GM23248 (cell line): Measurements from ENCODE around the gene SEMA5A. TPM values are rescaled to one million over a fixed set of nuclear protein-coding genes. Genes with fewer than 3 reads are reported as not detected.

ENCODE experiments used
- DNase-seq: peaks from one replicate; pipeline ENCODE4 v3.0.0-alpha.2; 2015
- H2AFZ ChIP-seq: fragments of 200-600 bp; sonication (generic); 2 replicates; pipeline ENCODE4 v1.6.1; 2016; ENCODE audit warnings: antibody characterized with exemption
- H3F3A ChIP-seq: fragments of 200-600 bp; sonication (generic); 2 replicates; pipeline ENCODE4 v1.6.1; 2016; ENCODE audit warnings: mild to moderate bottlenecking, antibody characterized with exemption, mixed run types; ENCODE audit not compliant: insufficient read depth
- H3K27ac ChIP-seq: fragments of 200-600 bp; sonication (generic); 2 replicates; pipeline ENCODE4 v1.5.1; 2016; ENCODE audit warnings: mild to moderate bottlenecking
- H3K27me3 ChIP-seq: fragments of 200-600 bp; sonication (generic); replicated peaks from 2 replicates; pipeline ENCODE4 v1.6.1; 2016; ENCODE audit warnings: mild to moderate bottlenecking; ENCODE audit not compliant: insufficient read depth
- H3K36me3 ChIP-seq: fragments of 200-600 bp; sonication (generic); 2 replicates; pipeline ENCODE4 v1.6.1; 2016; ENCODE audit warnings: low read depth, mild to moderate bottlenecking
- H3K4me1 ChIP-seq: fragments of 200-600 bp; sonication (generic); 2 replicates; pipeline ENCODE4 v1.6.1; 2016; ENCODE audit warnings: mild to moderate bottlenecking; ENCODE audit not compliant: insufficient read depth
- H3K4me2 ChIP-seq: fragments of 200-600 bp; sonication (generic); one replicate; pipeline ENCODE4 v1.6.1; 2016; ENCODE audit warnings: mild to moderate bottlenecking; ENCODE audit not compliant: unreplicated experiment
- H3K4me3 ChIP-seq: fragments of 200-600 bp; sonication (generic); 2 replicates; pipeline ENCODE4 v1.5.1; 2016; ENCODE audit warnings: mild to moderate bottlenecking
- H3K79me2 ChIP-seq: fragments of 200-600 bp; sonication (generic); 2 replicates; pipeline ENCODE4 v1.6.1; 2016; ENCODE audit warnings: mild to moderate bottlenecking; ENCODE audit not compliant: insufficient read depth
- H3K9ac ChIP-seq: fragments of 200-600 bp; sonication (generic); 2 replicates; pipeline ENCODE4 v1.6.1; 2016; ENCODE audit warnings: mild to moderate bottlenecking
- H3K9me2 ChIP-seq: fragments of 200-600 bp; sonication (generic); 2 replicates; pipeline ENCODE4 v1.6.1; 2016; ENCODE audit warnings: mixed run types, mild to moderate bottlenecking, moderate library complexity; ENCODE audit not compliant: insufficient read depth
- H3K9me3 ChIP-seq: fragments of 200-600 bp; sonication (generic); one replicate; pipeline ENCODE4 v1.6.1; 2017; ENCODE audit warnings: low read depth
- H4K20me1 ChIP-seq: fragments of 200-600 bp; sonication (generic); 2 replicates; pipeline ENCODE4 v1.6.0; 2016; ENCODE audit not compliant: insufficient read depth
- EZH2 ChIP-seq: fragments of 200-600 bp; sonication (generic); IDR thresholded peaks from 2 replicates; pipeline ENCODE4 v1.6.1; 2018; ENCODE audit warnings: antibody characterized with exemption, mild to moderate bottlenecking; ENCODE audit not compliant: insufficient read depth, poor library complexity, severe bottlenecking
- EZH2phosphoT487 ChIP-seq: fragments of 200-600 bp; sonication (generic); IDR thresholded peaks from 2 replicates; pipeline ENCODE4 v1.6.1; 2018; ENCODE audit warnings: antibody characterized with exemption, moderate library complexity, mild to moderate bottlenecking, low read depth; ENCODE audit not compliant: insufficient read depth
- WGBS, 2 experiments: methylation state at CpG; one replicate each; pipeline ENCODE4 v1.1.6; 2015 to 2017; ENCODE audit warnings: low lambda C conversion rate in 2 of 2, low coverage in 1 of 2; ENCODE audit errors: missing lambda C conversion rate in 2 of 2; 5-methylcytosine and 5-hydroxymethylcytosine counted together
- in situ Hi-C: fragments of 300-500 bp; cut with MboI; formaldehyde crosslinking; loops from 2 replicates; pipeline ENCODE4 v1.15.0; 2020
- polyA plus RNA-seq: library from polyadenylated mRNA; unstranded; fragments of >200 nt; fragmentation: Nextera tagmentation; extraction: Ambion mirVana; gene quantifications from 2 replicates; pipeline ENCODE4 v1.2.1, GENCODE V29; 2016
- total RNA-seq: library from RNA; depleted of rRNA; stranded (reverse); fragments of >200 nt; shearing (Covaris generic); gene quantifications from 2 replicates; pipeline ENCODE4 v1.2.3, GENCODE V29; 2014

The SEMA5A gene
- total and polyA plus RNA-seq, 2 experiments from 2014 or later = 33.5 to 38.2 TPM

- in situ Hi-C loops = no loop called here
- WGBS, 2 experiments = 91 to 93% methylated on average over 2 of the region's 2 CpGs
- no peak for DNase-seq
- no peaks in the 10 kb centered on the region for H3K9me2 ChIP-seq
- no peaks in the 10 kb centered on the region for H3K4me1 ChIP-seq
- H3K79me2 ChIP-seq = no peaks in the 10 kb centered on the region
- peaks cover 27% of the 10 kb centered on the region for H3K36me3 ChIP-seq
- H2AFZ ChIP-seq = no peak overlapping the region
- H3K27ac ChIP-seq = no peak overlapping the region
- H3K4me2 ChIP-seq = no peak overlapping the region
- H3K9me3 ChIP-seq = no peaks in the 10 kb centered on the region
- H3K4me3 ChIP-seq = no peak overlapping the region
- H3K27me3 ChIP-seq = no peaks in the 10 kb centered on the region
- H3F3A ChIP-seq = no peaks in the 10 kb centered on the region
- H3K9ac ChIP-seq = no peak overlapping the region
- H4K20me1 ChIP-seq = no peaks in the 10 kb centered on the region
- TF ChIP-seq EZH2 = no peak
- TF ChIP-seq EZH2phosphoT487 = no peak
Measured at GRCh38 chr5:9040475-9040874, 505.4 kb downstream of the SEMA5A start.

GRCh38 chr5:9037048-9037447 is 508.8 kb downstream of the SEMA5A start:
- Histone ChIP-seq H3K9me3 (no peaks in the 10 kb centered on the region), H3K4me3 (no peak overlapping the region), H3K27ac (no peak overlapping the region), H3K36me3 (peaks cover 12% of the 10 kb centered on the region), H3K9ac (no peak overlapping the region), H3K4me1 (no peaks in the 10 kb centered on the region; the same call in 1 of the 2 replicates), H3K79me2 (no peaks in the 10 kb centered on the region), H3K4me2 (no peak overlapping the region), H3F3A (no peaks in the 10 kb centered on the region), H3K9me2 (no peaks in the 10 kb centered on the region), H3K27me3 (no peaks in the 10 kb centered on the region), H4K20me1 (no peaks in the 10 kb centered on the region), H2AFZ (no peak overlapping the region)
- in situ Hi-C loops = no loop called here
- 80 to 81% methylated on average over 3 of the region's 3 CpGs for WGBS, 2 experiments
- no peak for TF ChIP-seq EZH2
- no peak for TF ChIP-seq EZH2phosphoT487
- no peak for DNase-seq

GRCh38 chr5:9035346-9035745 is 510.5 kb downstream of the SEMA5A start:
- Histone ChIP-seq H3K4me1 (no peaks in the 10 kb centered on the region; the same call in 1 of the 2 replicates), H3K9ac (no peak overlapping the region), H3K27me3 (no peaks in the 10 kb centered on the region), H3F3A (no peaks in the 10 kb centered on the region), H3K36me3 (no peaks in the 10 kb centered on the region), H3K4me3 (no peak overlapping the region), H4K20me1 (no peaks in the 10 kb centered on the region), H3K9me2 (no peaks in the 10 kb centered on the region), H3K4me2 (no peak overlapping the region), H3K79me2 (no peaks in the 10 kb centered on the region), H3K27ac (no peak overlapping the region), H3K9me3 (no peaks in the 10 kb centered on the region), H2AFZ (no peak overlapping the region)
- TF ChIP-seq EZH2 (no peak), EZH2phosphoT487 (no peak)
- in situ Hi-C loops = no loop called here
- WGBS, 2 experiments = 74 to 84% methylated on average over 3 of the region's 3 CpGs
- DNase-seq = no peak

GRCh38 chr5:9034649-9035048 is 511.2 kb downstream of the SEMA5A start:
- in situ Hi-C loops = no loop called here
- Histone ChIP-seq H3K4me3 (no peak overlapping the region), H3K4me1 (no peaks in the 10 kb centered on the region; the same call in 1 of the 2 replicates), H3K9ac (no peak overlapping the region), H3K4me2 (no peak overlapping the region), H3K9me3 (no peaks in the 10 kb centered on the region), H3K9me2 (no peaks in the 10 kb centered on the region), H3F3A (no peaks in the 10 kb centered on the region), H3K36me3 (no peaks in the 10 kb centered on the region), H3K27ac (no peak overlapping the region), H3K27me3 (no peaks in the 10 kb centered on the region), H4K20me1 (no peaks in the 10 kb centered on the region), H2AFZ (no peak overlapping the region), H3K79me2 (no peaks in the 10 kb centered on the region)
- TF ChIP-seq EZH2phosphoT487 (no peak), EZH2 (no peak)
- peak; percentile 46 for DNase-seq
- WGBS, 2 experiments = 96% methylated on average over 1 of the region's 1 CpG

- in situ Hi-C loops = no loop called here
- Histone ChIP-seq H3K79me2 (no peaks in the 10 kb centered on the region), H3K4me1 (no peaks in the 10 kb centered on the region; the same call in 1 of the 2 replicates), H3K4me2 (no peak overlapping the region), H3K4me3 (no peak overlapping the region), H3K36me3 (no peaks in the 10 kb centered on the region), H3K9ac (no peak overlapping the region), H3K9me3 (no peaks in the 10 kb centered on the region), H4K20me1 (no peaks in the 10 kb centered on the region), H2AFZ (no peak overlapping the region), H3K27ac (no peak overlapping the region), H3K9me2 (no peaks in the 10 kb centered on the region), H3K27me3 (no peaks in the 10 kb centered on the region), H3F3A (no peaks in the 10 kb centered on the region)
- no peak for DNase-seq
- 96 to 97% methylated on average over 1 of the region's 1 CpG for WGBS, 2 experiments
- no peak for TF ChIP-seq EZH2
- TF ChIP-seq EZH2phosphoT487 = no peak
Measured at GRCh38 chr5:9033524-9033923, 512.4 kb downstream of the SEMA5A start.
